ENCODE results near the gene UFSP2.

- TF ChIP-seq CTCF (IDR thresholded peaks at IDR 0.05) (no peak), POLR2AphosphoS5 (IDR thresholded peaks at IDR 0.05) (no peak)
These were observed 46.2 kb downstream of the UFSP2 start for GRCh38 chr4:185379326-185380295.

Data from upper lobe of left lung (tissue), 4 donors.